Stimulated activated CD8-positive, alpha-beta memory T cell treated with anti-CD3 and anti-CD28 coated beads, Interleukin-4, amount 100 ng/mL, for 48 hours (primary cell): ENCODE results near the gene LHX5.
"Not testable (repeated sequence)": the region's sequence is repeated elsewhere in the genome, so short reads cannot be mapped to it uniquely, and the experiment has no call there.

Source experiments
- DNase-seq: peaks from one replicate; pipeline ENCODE4 v3.0.0-alpha.2; 2020

Gene LHX5

DNA sequence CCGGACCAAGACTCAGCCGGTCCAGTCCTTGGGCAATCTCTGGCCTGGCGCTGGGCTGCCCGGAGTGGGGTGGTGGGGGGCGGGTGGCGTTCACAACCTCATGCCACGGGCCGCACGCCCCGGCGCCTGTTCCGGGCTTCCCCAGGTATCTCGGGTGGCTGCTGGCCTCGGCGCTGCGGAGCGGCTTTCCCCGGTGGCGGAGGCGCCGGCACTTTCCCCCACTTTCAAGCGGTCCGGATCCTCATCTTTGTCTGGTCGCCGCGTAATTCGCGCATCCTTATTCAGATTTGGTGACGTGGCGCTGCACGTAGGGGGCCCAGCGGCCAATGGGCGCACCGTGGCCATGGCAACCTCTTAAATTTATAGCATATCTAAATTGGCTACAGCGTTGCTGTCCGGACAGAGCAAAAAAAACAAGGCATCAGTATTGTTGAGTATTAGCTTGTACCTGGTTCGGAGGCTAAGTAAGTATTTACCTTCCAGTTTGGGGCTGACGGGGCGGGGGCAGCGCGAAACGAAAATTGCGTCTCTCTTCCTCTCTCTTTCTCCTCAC is at the start of gene LHX5:
LHX5 (minus strand) TSS at position 253 of the 553 bp plus-strand sequence. CDS start 373 bp downstream, outside the sequence.
- DNase-seq: no peak

GRCh38 chr12:113519464-113520307 is 48.0 kb upstream of the LHX5 start:
- DNase-seq: no peak

DNA sequence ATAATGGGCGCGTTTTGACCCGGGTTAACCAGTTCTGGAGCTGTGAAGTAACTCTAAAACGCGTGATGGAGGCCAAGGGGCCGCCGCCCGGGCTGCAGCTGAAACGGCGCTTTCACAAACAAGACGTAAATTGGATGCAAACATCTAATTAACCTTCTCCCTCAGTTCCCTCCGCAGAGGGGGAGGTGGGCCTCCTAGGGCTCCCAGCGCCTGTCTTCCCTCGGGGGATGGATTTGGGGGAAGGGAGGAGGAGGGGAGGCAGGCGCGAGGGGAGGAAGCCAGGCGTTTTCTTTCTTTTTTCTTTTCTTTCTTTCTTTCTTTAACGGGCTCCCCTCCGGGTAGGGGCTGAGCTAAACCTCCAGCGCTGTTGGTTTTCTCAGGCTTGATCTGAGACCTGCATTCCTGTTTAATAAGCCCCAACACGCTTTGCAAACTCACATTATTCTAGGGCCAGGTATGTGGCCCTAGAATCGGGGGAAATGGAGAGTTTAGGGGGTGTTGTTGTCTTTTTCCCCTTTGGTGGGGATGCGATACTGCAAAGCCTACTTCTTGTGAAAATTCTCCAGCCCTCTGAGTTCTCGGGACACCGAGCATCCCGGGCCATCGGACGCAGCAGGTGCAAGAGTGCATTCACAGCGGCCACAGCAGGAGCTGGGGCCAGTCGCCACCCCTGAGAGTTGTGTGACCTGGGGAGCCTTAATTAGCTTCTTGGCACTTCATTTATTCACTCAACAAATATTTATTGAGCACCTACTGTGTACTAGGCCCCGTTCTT is 43.6 kb upstream of the LHX5 start:
- no peak for DNase-seq

DNA sequence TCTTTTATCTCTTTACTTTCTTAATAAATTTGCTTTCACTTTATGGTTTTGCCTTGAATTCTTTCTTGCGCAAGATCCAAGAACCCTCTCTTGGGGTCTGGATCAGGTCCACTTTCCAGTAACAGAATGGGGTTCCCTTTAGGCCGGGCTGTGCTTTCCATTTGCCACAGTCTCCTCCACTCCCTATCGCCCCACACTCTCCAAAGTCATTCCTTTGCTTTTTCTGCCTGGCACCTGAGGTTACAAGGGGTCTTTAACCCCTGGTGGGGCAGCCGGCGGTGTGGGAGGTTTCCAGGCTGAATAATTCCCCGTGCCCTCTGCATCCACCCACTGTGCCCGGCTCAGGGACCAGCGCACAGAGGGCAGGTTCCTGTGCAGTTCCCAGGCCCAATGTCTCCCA is 42.9 kb upstream of the LHX5 start:
- DNase-seq: no peak

GRCh38 chr12:113512568-113512967 is 40.9 kb upstream of the LHX5 start:
- DNase-seq: no peak

- DNase-seq: no peak
Observed at GRCh38 chr12:113506867-113507266, 35.2 kb upstream of the LHX5 start.

DNA sequence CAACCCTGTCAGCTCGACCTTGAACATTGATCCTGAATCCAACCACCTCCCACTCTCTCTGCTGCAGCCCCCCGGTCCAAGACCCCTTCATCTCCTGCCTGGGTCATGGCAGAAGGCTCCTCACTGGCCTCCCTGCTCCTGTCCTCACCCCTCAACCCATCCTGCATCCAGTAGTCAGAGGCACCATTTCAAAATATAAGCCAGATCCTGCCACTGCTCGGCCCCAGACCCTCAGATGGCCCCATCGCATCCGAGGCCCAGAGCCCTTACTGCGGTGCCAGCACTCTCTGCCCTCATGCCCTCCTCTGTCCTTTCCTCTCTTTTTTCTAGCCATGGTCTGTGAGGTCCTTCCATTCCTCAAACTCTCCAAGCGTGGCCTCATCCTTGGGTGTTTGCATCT is 34.3 kb upstream of the LHX5 start:
- no peak for DNase-seq

DNA sequence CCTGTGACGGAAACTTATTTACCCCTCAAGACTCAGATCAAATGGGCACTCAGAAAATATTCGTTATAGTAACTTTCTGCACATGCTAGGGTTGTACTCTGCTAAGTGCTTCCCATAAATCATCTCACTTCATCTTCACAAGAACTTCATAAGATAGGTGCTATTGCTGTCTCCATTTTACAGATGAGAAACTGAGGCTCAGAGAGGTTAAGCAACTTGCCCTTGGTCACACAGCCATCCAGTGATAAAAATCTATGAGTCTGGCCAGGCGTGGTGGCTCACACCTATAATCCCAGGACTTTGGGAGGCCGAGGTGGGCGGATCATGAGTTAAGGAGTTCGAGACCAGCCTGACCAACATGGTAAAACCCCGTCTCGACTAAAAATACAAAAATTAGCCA is 33.2 kb upstream of the LHX5 start:
- no peak for DNase-seq

DNA sequence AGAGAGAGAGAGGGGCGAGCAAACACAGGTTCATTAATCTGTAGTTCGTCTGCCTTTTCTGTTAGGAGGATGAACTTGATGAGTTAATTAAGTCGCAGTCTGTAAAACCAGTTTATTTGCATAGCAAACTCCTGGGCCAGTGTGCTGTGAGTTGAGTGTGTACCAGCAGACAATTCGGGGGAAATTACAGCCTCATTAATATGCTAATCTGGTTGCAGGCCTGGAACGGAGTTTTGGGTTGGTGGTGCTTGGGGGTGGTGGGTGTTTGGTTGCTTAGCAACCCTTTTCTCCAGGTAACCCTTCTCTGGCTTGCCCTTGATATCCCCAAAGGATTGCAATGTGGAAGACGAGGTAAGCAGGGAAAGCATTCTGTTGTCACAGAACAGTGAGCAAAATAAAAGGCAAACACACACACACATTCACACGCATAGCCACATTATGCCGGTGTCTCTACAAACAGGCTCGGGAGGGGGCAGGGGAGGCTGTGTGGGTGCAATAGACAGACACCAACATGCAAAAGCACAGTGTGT is 29.2 kb upstream of the LHX5 start:
- no peak for DNase-seq

- no peak for DNase-seq
Observed at GRCh38 chr12:113500306-113500675, 28.6 kb upstream of the LHX5 start.

DNA sequence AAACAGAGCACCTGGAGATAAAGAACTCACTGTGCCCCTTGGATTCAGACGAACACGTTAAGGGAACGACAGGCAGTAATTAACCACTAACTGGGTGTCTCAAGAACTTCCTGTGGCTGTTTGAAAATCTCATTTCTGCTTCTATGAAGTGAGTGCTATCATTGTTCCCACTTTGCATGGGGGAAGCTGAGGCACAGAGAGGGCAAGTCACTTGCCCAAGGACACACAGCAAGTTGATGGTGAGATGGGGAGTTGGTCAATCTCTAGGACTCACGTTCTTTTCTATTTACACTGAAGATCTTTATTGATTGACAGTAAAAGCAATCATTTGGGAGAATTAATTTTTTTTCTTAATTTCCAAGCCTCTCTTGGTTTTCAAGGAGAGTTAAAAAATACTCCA is 26.8 kb upstream of the LHX5 start:
- no peak for DNase-seq

DNA sequence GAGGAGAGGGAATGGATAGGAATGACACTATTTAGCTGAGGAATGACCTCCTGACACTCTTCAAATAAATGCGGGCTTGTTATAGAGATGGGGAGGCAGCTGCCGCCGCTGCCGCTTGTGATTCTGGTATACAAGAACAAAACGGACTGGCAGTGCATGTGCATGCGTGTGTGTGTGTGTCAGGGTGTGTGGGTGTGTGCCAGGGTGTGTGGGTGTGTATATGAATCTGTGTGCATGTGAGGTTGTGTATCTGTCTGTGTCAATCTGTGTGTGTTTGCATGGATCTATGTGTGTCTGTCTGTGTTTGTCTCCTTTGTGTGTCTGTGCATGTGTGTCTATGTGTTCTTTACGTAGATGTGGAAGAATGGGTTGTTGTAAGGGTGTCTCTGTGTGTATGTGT is 26.0 kb upstream of the LHX5 start:
- DNase-seq: no peak

DNA sequence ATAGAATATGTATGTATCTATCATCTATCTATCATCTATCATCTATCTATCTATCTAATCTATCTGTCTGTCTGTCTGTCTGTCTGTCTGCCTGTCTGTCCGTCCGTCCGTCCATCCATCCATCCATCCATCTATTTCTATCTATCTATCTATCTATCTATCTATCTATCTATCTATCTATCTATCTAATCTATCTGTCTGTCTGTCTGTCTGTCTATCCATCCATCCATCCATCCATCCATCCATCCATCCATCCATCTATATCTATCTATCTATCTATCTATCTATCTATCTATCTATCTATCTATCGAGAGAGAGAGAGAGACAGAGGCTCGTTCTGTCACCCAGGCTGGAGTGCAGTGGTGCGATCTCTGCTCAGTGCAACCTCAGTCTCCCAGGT is 24.3 kb upstream of the LHX5 start:
- not testable (repeated sequence) for DNase-seq

GRCh38 chr12:113488322-113488721 is 16.7 kb upstream of the LHX5 start:
- DNase-seq: no peak

- no peak for DNase-seq
Observed at GRCh38 chr12:113486722-113487121, 15.1 kb upstream of the LHX5 start.

GRCh38 chr12:113485330-113485729 is 13.7 kb upstream of the LHX5 start:
- DNase-seq: no peak

DNA sequence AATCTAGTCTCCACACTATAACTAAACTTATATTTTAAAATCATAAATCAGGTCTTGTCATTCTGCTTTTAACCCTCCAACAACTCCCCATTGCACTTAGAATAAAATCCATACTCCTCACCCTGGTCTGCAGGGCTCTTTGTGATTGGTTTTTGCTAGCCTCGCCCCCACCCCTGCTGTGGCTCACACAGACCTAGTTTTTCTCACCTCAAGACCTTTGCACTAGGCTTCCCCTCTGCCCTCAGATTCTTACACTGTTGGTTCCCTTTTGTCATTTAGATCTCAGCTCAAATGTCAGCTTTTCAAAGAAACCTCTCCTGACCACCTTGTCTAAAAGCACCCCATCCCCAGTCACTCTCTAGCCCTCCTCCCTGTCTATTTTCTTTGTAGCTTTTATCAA is 10.7 kb upstream of the LHX5 start:
- no peak for DNase-seq

GRCh38 chr12:113480336-113480971 is 8.8 kb upstream of the LHX5 start:
- no peak for DNase-seq

- peak; percentile 68 for DNase-seq
Observed at GRCh38 chr12:113479590-113480335, 8.1 kb upstream of the LHX5 start.

DNA sequence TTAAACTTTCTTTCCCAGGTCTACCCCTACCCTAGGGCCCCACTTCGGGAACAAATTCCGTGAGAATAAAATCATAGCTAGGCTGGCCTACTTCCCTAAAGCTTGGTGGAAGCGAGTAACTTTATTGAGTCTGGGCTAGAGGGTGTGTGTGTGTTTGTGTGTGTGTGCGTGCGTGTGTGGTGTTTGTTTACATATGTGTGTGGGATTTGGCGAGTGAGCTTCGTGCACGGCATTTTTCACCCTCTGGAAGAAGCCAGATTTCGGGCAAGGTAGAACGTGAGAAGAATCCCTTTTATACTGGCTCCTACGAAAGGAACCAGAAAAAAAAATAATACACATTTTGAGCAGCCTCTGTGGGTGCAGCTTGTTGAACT is 7.5 kb upstream of the LHX5 start:
- DNase-seq: no peak

GRCh38 chr12:113478351-113479011 is 6.8 kb upstream of the LHX5 start:
- no peak for DNase-seq

GRCh38 chr12:113477842-113478215 is 6.2 kb upstream of the LHX5 start:
- DNase-seq: no peak
